Spleen (tissue), 7 donors: ENCODE measurements around the gene WDR7.

Experiments used
- CTCF ChIP-seq, 11 experiments: fragments of 200-600 bp in 7 of 11; fragments of 450-650 bp in 4 of 11; sonication (generic) in 4 of 11; IDR thresholded peaks in 8 of 11; conservative IDR thresholded peaks in 3 of 11; 1 replicate in 7 of 11; 2 replicates in 4 of 11; pipeline versions ENCODE4 v1.4.0 to v1.8.0; 2016 to 2021; ENCODE audit warnings: antibody characterized with exemption in 11 of 11, inconsistent platforms in 4 of 11, mild to moderate bottlenecking in 1 of 11
- POLR2A ChIP-seq, 3 donors: fragments of 450-650 bp; IDR thresholded peaks; one replicate each; pipeline ENCODE4 v1.5.1; 2017; ENCODE audit warnings: antibody characterized with exemption in 3 of 3, mild to moderate bottlenecking in 1 of 3
- POLR2AphosphoS5 ChIP-seq, 3 donors: sonication (generic); formaldehyde crosslinking; IDR thresholded peaks; one replicate each; pipeline ENCODE4 v1.5.1; 2017; ENCODE audit warnings: antibody characterized with exemption in 3 of 3
- donor health status: DM: no; HTN: no; CAD: no; lungs with moderate emphysema.
- donor health status: DM: no; HTN: no; CAD: no.
- donor health status: DM: no; HTN: no; CAD: no.

GRCh38 chr18:56825321-56825720 is 174.2 kb downstream of the WDR7 start:
- TF ChIP-seq CTCF (IDR thresholded peaks at IDR 0.05 in 8 of 11, conservative IDR thresholded peaks at IDR 0.05 in 3 of 11) (no peak), POLR2A (IDR thresholded peaks at IDR 0.05) (no peak), POLR2AphosphoS5 (IDR thresholded peaks at IDR 0.05) (no peak)
